ENCODE results near the gene LIFR. TPM values are rescaled to one million over a fixed set of nuclear protein-coding genes. Genes with fewer than 3 reads are reported as not detected.

LIFR gene
- total and polyA plus RNA-seq, 2 of the 4 experiments (the other 2 are of a cell fraction), result 1.9 to 10.4 TPM

- Histone ChIP-seq H2BK15ac (ENCODE audit: low read depth, low read length) (no peak overlapping the region), H3K79me1 (ENCODE audit: low read depth in 1 of 2, low read length in 2 of 2) (no peaks in the 10 kb centered on the region), H2AFZ (replicated peaks; ENCODE audit: low read length, poor library complexity) (no peak overlapping the region), H3K9ac (ENCODE audit: low read depth, low read length) (no peak overlapping the region), H4K5ac (ENCODE audit: low read depth, low read length) (no peak overlapping the region), H3K4me1 (ENCODE audit: control insufficient read depth, insufficient read depth, low read length) (no peaks in the 10 kb centered on the region), H2BK5ac (ENCODE audit: low read depth, low read length, poor library complexity, severe bottlenecking) (no peak overlapping the region), H2BK120ac (ENCODE audit: low read depth, low read length) (no peak overlapping the region), H4K8ac (ENCODE audit: low read depth in 2 of 2, low read length in 2 of 2) (no peak overlapping the region), H4K20me1 (ENCODE audit: insufficient read depth, low read length) (no peaks in the 10 kb centered on the region), H3K56ac (ENCODE audit: extremely low read depth, insufficient read depth, low read length) (no peak overlapping the region), H3K27ac (ENCODE audit: insufficient read depth, low read length) (no peak overlapping the region), H3K9me1 (ENCODE audit: insufficient read depth, low read length) (peaks cover 8% of the 10 kb centered on the region; the same call in 1 of the 2 replicates), H3K14ac (replicated peaks; ENCODE audit: low read depth, low read length) (no peak overlapping the region), H3K27me3 (ENCODE audit: control insufficient read depth, insufficient read depth, low read length) (no peaks in the 10 kb centered on the region), H3K4me2 (ENCODE audit: low read depth, low read length) (no peak overlapping the region), H3K4ac (ENCODE audit: low read depth, low read length) (no peak overlapping the region), H3K9me3 (ENCODE audit: control insufficient read depth, insufficient read depth, low read length) (no peaks in the 10 kb centered on the region), H2AK9ac (replicated peaks; ENCODE audit: low read depth, low read length, poor library complexity) (no peak overlapping the region), H4K91ac (ENCODE audit: insufficient read depth, low read depth, low read length) (no peak overlapping the region), H2BK20ac (ENCODE audit: low read depth, low read length) (no peak overlapping the region), H3K4me3 (ENCODE audit: insufficient read depth, low read depth, low read length) (no peak overlapping the region), H2AK5ac (ENCODE audit: low read depth, low read length) (no peak overlapping the region), H3K36me3 (ENCODE audit: control insufficient read depth, insufficient read depth, low read length) (peaks cover 14% of the 10 kb centered on the region), H3K18ac (ENCODE audit: low read depth, low read length) (no peak overlapping the region), H3K23ac (ENCODE audit: low read depth, low read length) (no peak overlapping the region)
- dilution Hi-C loops (cut with HindIII; ENCODE audit: low sequenced_read_pairs, unreplicated experiment), result no loop called here
- intact Hi-C loops (cut with micrococcal nuclease), result no loop called here
- no TSS peak for BruUV-seq (replicated peaks)
- POLR2A ChIA-PET (ENCODE audit: unreplicated experiment), result no interaction called here
- CTCF ChIA-PET, result no interaction called here
- TF ChIP-seq MAZ (IDR thresholded peaks at IDR 0.05; ENCODE audit: borderline replicate concordance, low read depth, low read length) (no peak), USF2 (IDR thresholded peaks at IDR 0.05; ENCODE audit: low read depth, low read length) (no peak), RFX5 (IDR thresholded peaks at IDR 0.05; ENCODE audit: low read depth, low read length) (no peak), FOS (IDR thresholded peaks at IDR 0.05; ENCODE audit: low read depth, low read length) (no peak), CTCF (conservative IDR thresholded peaks at IDR 0.05; ENCODE audit: low read depth, low read length) (no peak), ELK1 (IDR thresholded peaks at IDR 0.05; ENCODE audit: borderline replicate concordance, low read depth, low read length) (no peak), RCOR1 (IDR thresholded peaks at IDR 0.05; ENCODE audit: insufficient replicate concordance, low read length) (no peak), CEBPB (IDR thresholded peaks at IDR 0.05; ENCODE audit: low read depth, low read length) (no peak), CHD1 (IDR thresholded peaks at IDR 0.05; ENCODE audit: low read depth, low read length) (no peak), NFE2L2 (IDR thresholded peaks at IDR 0.05; ENCODE audit: low read depth, low read length) (no peak), BHLHE40 (IDR thresholded peaks at IDR 0.05; ENCODE audit: low read depth, low read length) (no peak), MXI1 (IDR thresholded peaks at IDR 0.05; ENCODE audit: borderline replicate concordance, low read depth, low read length) (no peak), POLR2A (IDR thresholded peaks at IDR 0.05; ENCODE audit: low read depth, low read length) (no peak), RAD21 (IDR thresholded peaks at IDR 0.05; ENCODE audit: low read length) (no peak), SMC3 (IDR thresholded peaks at IDR 0.05; ENCODE audit: low read depth, low read length) (no peak), MAFK (IDR thresholded peaks at IDR 0.05; ENCODE audit: low read depth, low read length) (no peak)
- no CpG with 5 or more reads among the region's 3 CpGs for WGBS, 2 experiments (ENCODE audit: extremely low coverage in 2 of 2, insufficient read length in 1 of 2)
- in situ Hi-C loops (cut with MboI; ENCODE audit: low sequenced_read_pairs), result no loop called here
- DNase-seq (no peak), ATAC-seq (ENCODE audit: low read depth) (no peak)
These were observed 37.0 kb downstream of the LIFR start for GRCh38 chr5:38519476-38519875.
